Tibial artery (tissue), 4 donors: ENCODE data around the gene UBR7.

Experiments used
- DNase-seq, 2 donors: peaks; one replicate each; pipeline ENCODE4 v3.0.0-alpha.2; 2019
- H3K27ac ChIP-seq, 2 donors: fragments of 200-600 bp; sonication (generic) in 1 of 2; 1 replicate in 1 of 2; 2 replicates in 1 of 2; pipeline ENCODE4 v1.5.1; 2018 to 2019; ENCODE audit warnings: mild to moderate bottlenecking in 1 of 2
- H3K27me3 ChIP-seq, 2 donors: fragments of 200-600 bp; sonication (generic) in 1 of 2; one replicate each; pipeline versions ENCODE4 v1.5.1 to v1.6.0; 2016 to 2019
- H3K36me3 ChIP-seq, 3 donors: fragments of 200-600 bp; sonication (generic) in 2 of 3; one replicate each; pipeline ENCODE4 v1.5.1; 2016 to 2019; ENCODE audit warnings: mild to moderate bottlenecking in 2 of 3
- H3K4me1 ChIP-seq, 4 donors: fragments of 200-600 bp; sonication (generic) in 2 of 4; 1 replicate in 3 of 4; 2 replicates in 1 of 4; pipeline ENCODE4 v1.5.1; 2016 to 2019
- H3K4me3 ChIP-seq, 2 donors: fragments of 200-600 bp; sonication (generic) in 1 of 2; 1 replicate in 1 of 2; 2 replicates in 1 of 2; pipeline ENCODE4 v1.5.1; 2018 to 2019; ENCODE audit warnings: mild to moderate bottlenecking in 2 of 2
- H3K9me3 ChIP-seq, 3 donors: fragments of 200-600 bp; sonication (generic) in 1 of 3; one replicate each; pipeline ENCODE4 v1.5.1; 2016 to 2019
- intact Hi-C: fragments of 100-400 bp; cut with DNase I; formaldehyde crosslinking; loops from one replicate; pipeline ENCODE4 v1.15.0; 2023; ENCODE audit warnings: low total_unique reads
- TF ChIP-seq, protein P1 (sequence below), 2 experiments: fragments of 200-600 bp in 1 of 2; fragments of 450-650 bp in 1 of 2; IDR thresholded peaks; one replicate each; pipeline ENCODE4 v1.5.1; 2017 to 2019; ENCODE audit warnings: antibody characterized with exemption in 2 of 2, mild to moderate bottlenecking in 1 of 2, moderate library complexity in 1 of 2

Gene UBR7

DNA sequence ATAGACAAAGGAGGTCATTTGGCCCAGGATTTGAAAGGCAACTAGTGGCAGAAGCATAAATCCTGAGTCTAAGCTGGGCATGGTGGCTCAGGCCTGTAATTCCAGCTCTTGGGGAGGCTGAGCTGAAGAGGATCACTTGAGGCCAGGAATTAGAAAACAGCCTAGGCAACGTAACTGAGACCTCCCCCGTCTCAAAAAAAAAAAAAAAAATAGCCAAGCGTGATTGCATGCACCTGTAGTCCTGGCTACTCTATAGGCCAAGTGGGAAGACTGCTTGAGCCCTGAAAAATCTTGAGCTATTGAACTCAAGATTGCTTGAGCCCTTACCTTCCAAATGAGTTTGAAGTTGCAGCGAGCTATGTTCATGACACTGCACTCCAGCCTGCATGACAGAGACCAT, 8.0 kb upstream of the UBR7 start:
- no peak for DNase-seq
- no peak overlapping the region for H3K4me3 ChIP-seq
- H3K27ac ChIP-seq = no peak overlapping the region
- intact Hi-C loops = no loop called here
- peaks cover 0 to 5% (median 0%) of the 10 kb centered on the region in 3 donors for H3K36me3 ChIP-seq
- H3K27me3 ChIP-seq = no peaks in the 10 kb centered on the region
- H3K4me1 ChIP-seq = no peaks in the 10 kb centered on the region
- TF ChIP-seq, protein P1, sequence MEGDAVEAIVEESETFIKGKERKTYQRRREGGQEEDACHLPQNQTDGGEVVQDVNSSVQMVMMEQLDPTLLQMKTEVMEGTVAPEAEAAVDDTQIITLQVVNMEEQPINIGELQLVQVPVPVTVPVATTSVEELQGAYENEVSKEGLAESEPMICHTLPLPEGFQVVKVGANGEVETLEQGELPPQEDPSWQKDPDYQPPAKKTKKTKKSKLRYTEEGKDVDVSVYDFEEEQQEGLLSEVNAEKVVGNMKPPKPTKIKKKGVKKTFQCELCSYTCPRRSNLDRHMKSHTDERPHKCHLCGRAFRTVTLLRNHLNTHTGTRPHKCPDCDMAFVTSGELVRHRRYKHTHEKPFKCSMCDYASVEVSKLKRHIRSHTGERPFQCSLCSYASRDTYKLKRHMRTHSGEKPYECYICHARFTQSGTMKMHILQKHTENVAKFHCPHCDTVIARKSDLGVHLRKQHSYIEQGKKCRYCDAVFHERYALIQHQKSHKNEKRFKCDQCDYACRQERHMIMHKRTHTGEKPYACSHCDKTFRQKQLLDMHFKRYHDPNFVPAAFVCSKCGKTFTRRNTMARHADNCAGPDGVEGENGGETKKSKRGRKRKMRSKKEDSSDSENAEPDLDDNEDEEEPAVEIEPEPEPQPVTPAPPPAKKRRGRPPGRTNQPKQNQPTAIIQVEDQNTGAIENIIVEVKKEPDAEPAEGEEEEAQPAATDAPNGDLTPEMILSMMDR (IDR thresholded peaks at IDR 0.05) = no peak
- no peaks in the 10 kb centered on the region for H3K9me3 ChIP-seq

DNA sequence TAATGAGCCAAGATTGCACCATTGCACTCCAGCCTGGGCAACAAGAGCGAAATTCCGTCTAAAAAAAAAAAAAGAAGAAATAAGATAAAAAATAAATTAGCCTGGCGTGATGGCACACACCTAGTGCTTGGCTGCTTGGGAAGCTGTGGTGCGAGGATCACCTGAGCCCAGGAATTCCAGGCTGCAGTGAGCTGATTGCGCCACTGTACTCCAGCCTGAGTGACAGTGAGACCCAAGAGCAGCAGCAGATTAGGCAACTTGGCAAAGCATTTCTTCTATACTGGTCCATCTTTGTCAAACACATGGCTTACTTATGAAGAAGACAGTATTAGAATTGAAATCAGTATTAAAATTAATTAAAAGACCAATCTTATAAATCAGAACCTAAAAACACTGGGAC, 6.5 kb upstream of the UBR7 start:
- peaks cover 0 to 4% (median under 1%) of the 10 kb centered on the region in 4 donors for H3K4me1 ChIP-seq
- intact Hi-C loops = loop anchor here (5.0 kb wide), 1 partner anchor 558 kb away; no protein-coding TSS in a partner anchor
- DNase-seq = no peak
- no peak overlapping the region for H3K4me3 ChIP-seq
- H3K9me3 ChIP-seq = no peaks in the 10 kb centered on the region
- H3K27ac ChIP-seq = no peak overlapping the region
- H3K27me3 ChIP-seq = no peaks in the 10 kb centered on the region
- peaks cover 0 to 5% (median 0%) of the 10 kb centered on the region in 3 donors for H3K36me3 ChIP-seq
- TF ChIP-seq, protein P1 (IDR thresholded peaks at IDR 0.05) = no peak

DNA sequence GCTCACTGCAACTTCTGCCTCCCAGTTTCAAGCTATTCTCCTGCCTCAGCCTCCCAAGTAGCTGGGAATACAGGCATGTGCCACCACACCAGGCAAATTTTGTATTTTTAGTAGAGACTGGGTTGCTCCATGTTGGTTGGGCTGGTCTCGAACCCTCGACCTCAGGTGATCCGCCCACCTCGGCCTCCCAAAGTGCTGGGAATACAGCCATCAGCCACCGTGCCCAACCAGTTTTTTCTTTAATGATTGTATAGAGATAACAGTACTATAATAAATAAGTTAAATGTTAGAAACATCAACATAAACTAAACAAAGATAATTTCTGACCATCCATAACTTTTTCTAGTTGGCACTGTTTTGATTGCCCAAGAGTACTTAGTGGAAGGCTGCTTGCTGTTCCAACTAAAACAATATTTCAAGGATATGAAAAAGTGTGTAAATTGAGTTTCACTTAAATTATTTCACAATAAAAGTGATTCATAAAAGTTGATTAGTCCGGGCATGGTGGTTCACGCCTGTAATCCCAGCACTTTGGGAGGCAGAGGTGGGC, 5.8 kb upstream of the UBR7 start:
- intact Hi-C loops = loop anchor here (5.0 kb wide), 1 partner anchor 559 kb away; no protein-coding TSS in a partner anchor

DNA sequence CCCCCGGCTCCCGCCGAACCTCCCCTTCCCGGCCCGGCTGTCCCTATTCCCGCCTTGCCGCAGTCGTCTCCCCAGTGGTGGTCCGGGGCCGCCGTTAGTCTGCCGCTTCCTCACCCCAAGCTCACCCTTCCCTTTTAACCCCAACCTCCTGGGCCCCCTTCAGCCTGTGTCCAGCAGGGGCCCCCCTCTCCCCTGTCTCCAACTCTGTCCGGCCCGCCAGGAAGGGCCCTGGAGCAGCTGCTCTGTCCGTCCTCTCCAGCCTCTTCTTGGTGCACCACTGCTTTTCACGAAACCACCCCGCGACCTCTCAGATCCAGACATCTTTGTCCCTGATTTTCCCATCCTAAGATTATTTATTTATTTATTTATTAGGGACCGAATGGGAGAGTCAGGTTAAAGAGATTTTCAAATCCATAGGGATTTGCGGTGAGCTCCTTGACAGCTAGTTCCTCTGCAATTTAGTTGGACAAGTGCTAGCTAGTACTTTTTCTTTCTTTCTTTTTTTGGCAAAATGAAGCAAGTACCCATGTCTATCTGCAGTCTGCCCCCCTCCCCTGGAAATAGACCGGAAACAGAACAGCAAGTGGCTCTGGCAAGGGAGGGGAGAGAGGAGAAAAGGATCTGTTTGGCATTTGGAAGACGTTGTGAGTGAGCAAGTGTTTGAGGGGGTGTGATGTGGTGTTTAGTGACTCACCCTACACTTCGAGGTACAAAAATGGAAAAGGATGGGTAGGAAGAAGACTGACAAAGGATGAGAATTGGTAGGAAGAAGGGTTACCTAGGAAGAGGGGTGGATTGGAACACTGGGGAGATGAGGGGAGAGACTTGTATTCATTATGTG, 632 bp downstream of the UBR7 start:
- H3K4me1 ChIP-seq = peaks cover 0 to 32% (median 21%) of the 10 kb centered on the region in 4 donors
- intact Hi-C loops = loop anchor here (1.0 to 2.0 kb wide), 2 partner anchors 92 to 255 kb away; partner anchors contain the start of gene ITPK1
- H3K36me3 ChIP-seq = peaks cover 12 to 20% (median 14%) of the 10 kb centered on the region in 3 donors
- H3K27me3 ChIP-seq = no peaks in the 10 kb centered on the region
- H3K27ac ChIP-seq = peak overlapping the region; percentile 82 to 90
- H3K9me3 ChIP-seq = no peaks in the 10 kb centered on the region
- H3K4me3 ChIP-seq = peak overlapping the region; percentile 78 to 84
- peak in 1 of 2 donors; percentile 72 for DNase-seq
- TF ChIP-seq, protein P1 (IDR thresholded peaks at IDR 0.05) = peak in 1 of 2 experiments; percentile 14

More for the DNA sequence above, 5.8 kb upstream of the UBR7 start:
- Histone ChIP-seq H3K4me1 (peaks cover 0 to 11% (median 7%) of the 10 kb centered on the region in 4 donors), H3K36me3 (peaks cover 0 to 5% (median 0%) of the 10 kb centered on the region in 3 donors), H3K27ac (no peak overlapping the region), H3K9me3 (no peaks in the 10 kb centered on the region), H3K27me3 (no peaks in the 10 kb centered on the region), H3K4me3 (no peak overlapping the region)
- TF ChIP-seq, protein P1 (IDR thresholded peaks at IDR 0.05) = no peak
- no peak for DNase-seq

DNA sequence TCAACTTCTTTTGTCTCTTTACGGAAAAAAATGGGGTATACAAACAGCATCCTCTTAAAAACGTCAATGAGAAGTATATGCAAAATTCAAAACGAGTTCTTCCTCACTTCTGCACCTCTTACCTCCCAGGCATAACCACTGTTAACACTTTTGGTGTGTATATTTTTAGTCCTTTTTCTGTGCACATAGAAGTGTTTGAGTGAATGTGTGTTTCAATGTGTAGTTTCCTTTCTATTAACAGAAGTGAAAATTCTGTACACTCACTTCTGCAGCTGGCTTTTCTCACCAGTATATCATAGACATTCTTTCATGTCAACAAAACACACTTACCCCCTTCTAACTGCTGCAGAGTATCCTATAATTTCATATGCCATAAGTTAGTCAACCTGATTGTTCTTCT, 5.4 kb downstream of the UBR7 start:
- intact Hi-C loops = no loop called here
- peaks cover 0 to 21% (median 11%) of the 10 kb centered on the region in 4 donors for H3K4me1 ChIP-seq
- DNase-seq = no peak
- H3K9me3 ChIP-seq = no peaks in the 10 kb centered on the region
- H3K27me3 ChIP-seq = no peaks in the 10 kb centered on the region
- TF ChIP-seq, protein P1 (IDR thresholded peaks at IDR 0.05) = no peak
- H3K36me3 ChIP-seq = peaks cover 51 to 67% (median 61%) of the 10 kb centered on the region in 3 donors
- H3K4me3 ChIP-seq = no peak overlapping the region
- H3K27ac ChIP-seq = no peak overlapping the region
